ENCODE data around the gene RHOJ.

GRCh38 chr14:63180011-63180410 is 24.2 kb upstream of the RHOJ start:
- no peak for TF ChIP-seq CBFB (CRISPR knock-in tag; IDR thresholded peaks at IDR 0.05)
- TF ChIP-seq CTCF (CRISPR knock-in tag; IDR thresholded peaks at IDR 0.05) = no peak
